Suppressor macrophage treated with lipopolysaccharide for 1 hour (primary cell): ENCODE measurements around the gene PYGO2.
A peak's percentile ranks its signal among the peaks of the same experiment; 100 is the strongest.

Source experiments
- DNase-seq, 3 donors: peaks; one replicate each; pipeline ENCODE4 v3.0.0-alpha.2; 2020 to 2022

Gene PYGO2

GRCh38 chr1:154961207-154962155 is at the start of gene PYGO2:
TSS of gene PYGO2 (minus strand) at chr1:154961782. CDS start at chr1:154961576, 206 bp downstream.
- DNase-seq = peak; percentile 75 to 90 (median 79)

GRCh38 chr1:155011004-155011416 is 49.4 kb upstream of the PYGO2 start:
- no peak for DNase-seq

GRCh38 chr1:155010211-155010918 is 48.8 kb upstream of the PYGO2 start:
- DNase-seq = no peak

GRCh38 chr1:155009742-155010141 is 48.2 kb upstream of the PYGO2 start:
- no peak for DNase-seq

- DNase-seq = no peak
Measured at GRCh38 chr1:155009221-155009711, 47.7 kb upstream of the PYGO2 start.

- no peak for DNase-seq
Measured at GRCh38 chr1:155008015-155008941, 46.7 kb upstream of the PYGO2 start.

- DNase-seq = no peak
Measured at GRCh38 chr1:155007251-155007828, 45.8 kb upstream of the PYGO2 start.

- peak; percentile 80 to 84 (median 84) for DNase-seq
Measured at GRCh38 chr1:155006601-155007101, 45.1 kb upstream of the PYGO2 start.

- DNase-seq = peak in 2 of 3 donors; percentile 55 to 64
Measured at GRCh38 chr1:155005076-155006011, 43.8 kb upstream of the PYGO2 start.

GRCh38 chr1:155004352-155005075 is 42.9 kb upstream of the PYGO2 start:
- peak in 1 of 3 donors; percentile 20 for DNase-seq

- DNase-seq = peak in 1 of 3 donors; percentile 21
Measured at GRCh38 chr1:155003766-155004351, 42.3 kb upstream of the PYGO2 start.

- peak in 1 of 3 donors; percentile 18 for DNase-seq
Measured at GRCh38 chr1:155003227-155003765, 41.7 kb upstream of the PYGO2 start.

- peak in 2 of 3 donors; percentile 50 to 62 for DNase-seq
Measured at GRCh38 chr1:155002464-155003226, 41.1 kb upstream of the PYGO2 start, which contains the start of gene ZBTB7B. TSS of gene ZBTB7B (plus strand) at chr1:155002802. CDS start at chr1:155014661, 11,859 bp downstream.

GRCh38 chr1:155001675-155002463 is 40.3 kb upstream of the PYGO2 start:
- peak; percentile 99 to 100 (median 99) for DNase-seq

GRCh38 chr1:155001425-155001674 is 39.8 kb upstream of the PYGO2 start:
- no peak for DNase-seq

- DNase-seq = peak; percentile 81 to 92 (median 81)
Measured at GRCh38 chr1:155000726-155001424, 39.3 kb upstream of the PYGO2 start.

GRCh38 chr1:155000411-155000725 is 38.8 kb upstream of the PYGO2 start:
- no peak for DNase-seq
